ENCODE results near the gene BCLAF1.

Gene BCLAF1

DNA sequence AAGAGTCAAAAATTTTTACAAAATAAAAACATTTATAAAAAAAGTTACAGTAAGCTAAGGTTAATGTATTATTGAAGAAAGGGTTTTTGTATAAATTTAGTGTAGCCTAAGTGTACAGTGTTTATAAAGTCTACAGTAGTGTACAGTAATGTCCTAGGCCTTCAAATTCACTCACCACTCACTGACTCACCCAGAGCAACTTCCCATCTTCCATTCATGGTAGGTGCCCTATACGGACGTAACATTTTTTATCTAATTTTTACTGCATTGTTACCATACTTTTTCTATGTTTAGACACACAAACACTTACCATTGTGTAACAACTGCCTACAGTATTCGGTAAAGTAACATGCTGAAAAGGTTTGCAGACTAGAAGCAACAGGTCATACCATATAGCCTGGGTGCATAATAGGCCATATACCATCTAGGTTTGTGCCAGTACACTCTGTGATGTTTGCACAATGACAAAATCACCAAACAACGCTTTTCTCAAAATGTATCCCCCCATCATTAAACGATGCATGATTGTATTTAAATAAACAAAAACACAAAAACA is 45.5 kb downstream of the BCLAF1 start:
- DNase-seq (ENCODE audit: low read depth), result no peak
- no peak overlapping the region for H3K4me3 ChIP-seq (ENCODE audit: control insufficient read depth, low read depth, low read length)
- TF ChIP-seq, protein P1, sequence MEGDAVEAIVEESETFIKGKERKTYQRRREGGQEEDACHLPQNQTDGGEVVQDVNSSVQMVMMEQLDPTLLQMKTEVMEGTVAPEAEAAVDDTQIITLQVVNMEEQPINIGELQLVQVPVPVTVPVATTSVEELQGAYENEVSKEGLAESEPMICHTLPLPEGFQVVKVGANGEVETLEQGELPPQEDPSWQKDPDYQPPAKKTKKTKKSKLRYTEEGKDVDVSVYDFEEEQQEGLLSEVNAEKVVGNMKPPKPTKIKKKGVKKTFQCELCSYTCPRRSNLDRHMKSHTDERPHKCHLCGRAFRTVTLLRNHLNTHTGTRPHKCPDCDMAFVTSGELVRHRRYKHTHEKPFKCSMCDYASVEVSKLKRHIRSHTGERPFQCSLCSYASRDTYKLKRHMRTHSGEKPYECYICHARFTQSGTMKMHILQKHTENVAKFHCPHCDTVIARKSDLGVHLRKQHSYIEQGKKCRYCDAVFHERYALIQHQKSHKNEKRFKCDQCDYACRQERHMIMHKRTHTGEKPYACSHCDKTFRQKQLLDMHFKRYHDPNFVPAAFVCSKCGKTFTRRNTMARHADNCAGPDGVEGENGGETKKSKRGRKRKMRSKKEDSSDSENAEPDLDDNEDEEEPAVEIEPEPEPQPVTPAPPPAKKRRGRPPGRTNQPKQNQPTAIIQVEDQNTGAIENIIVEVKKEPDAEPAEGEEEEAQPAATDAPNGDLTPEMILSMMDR (IDR thresholded peaks at IDR 0.05; ENCODE audit: control insufficient read depth, insufficient read depth, low read depth, low read length, missing control alignments), result no peak

DNA sequence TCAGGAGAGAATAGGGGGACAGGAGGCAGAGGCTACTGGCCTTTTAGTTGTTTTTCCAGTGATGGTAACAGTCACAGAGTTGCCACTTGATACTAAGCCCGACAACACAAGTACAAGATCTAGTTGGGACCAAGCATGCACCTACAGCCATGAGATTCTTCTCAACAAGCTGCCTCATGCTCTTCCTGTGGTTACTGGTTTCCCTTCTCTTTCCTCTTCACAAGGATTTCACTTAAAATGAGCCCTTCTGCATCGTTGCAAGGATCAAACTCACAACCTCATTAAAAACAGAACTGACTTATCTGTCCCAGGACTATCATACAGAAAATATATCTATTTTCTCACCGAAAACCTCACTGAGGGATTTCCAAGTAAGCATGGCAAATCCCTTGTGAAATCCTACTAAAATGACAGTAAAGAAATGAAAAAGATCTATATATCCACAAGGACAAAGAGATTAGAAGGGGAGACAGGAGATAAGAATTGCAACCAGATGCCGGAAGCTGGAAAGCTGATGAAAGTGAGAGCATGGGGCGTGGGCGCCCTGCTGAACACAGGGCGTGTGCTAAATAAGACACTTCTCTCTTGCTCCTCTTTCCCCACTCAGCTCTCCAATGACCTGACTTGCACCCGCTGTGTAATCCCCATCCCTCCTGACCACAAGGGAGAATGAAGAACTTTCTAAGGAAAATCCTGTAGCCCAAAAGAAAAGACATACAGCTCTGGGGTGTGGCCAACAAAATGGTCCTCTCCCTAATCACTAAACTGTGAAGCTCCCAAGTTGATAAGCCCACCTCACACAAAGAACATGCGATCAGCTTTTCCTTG is 53.0 kb downstream of the BCLAF1 start:
- no peak overlapping the region for H3K4me3 ChIP-seq (ENCODE audit: control insufficient read depth, low read depth, low read length)
- no peak for DNase-seq (ENCODE audit: low read depth)
- TF ChIP-seq, protein P1 (IDR thresholded peaks at IDR 0.05; ENCODE audit: control insufficient read depth, insufficient read depth, low read depth, low read length, missing control alignments), result no peak

- no peak overlapping the region for H3K4me3 ChIP-seq (ENCODE audit: control insufficient read depth, low read depth, low read length)
- TF ChIP-seq, protein P1 (IDR thresholded peaks at IDR 0.05; ENCODE audit: control insufficient read depth, insufficient read depth, low read depth, low read length, missing control alignments), result no peak
- DNase-seq (ENCODE audit: low read depth), result no peak
Measured at GRCh38 chr6:136235233-136235564, 54.4 kb downstream of the BCLAF1 start.

DNA sequence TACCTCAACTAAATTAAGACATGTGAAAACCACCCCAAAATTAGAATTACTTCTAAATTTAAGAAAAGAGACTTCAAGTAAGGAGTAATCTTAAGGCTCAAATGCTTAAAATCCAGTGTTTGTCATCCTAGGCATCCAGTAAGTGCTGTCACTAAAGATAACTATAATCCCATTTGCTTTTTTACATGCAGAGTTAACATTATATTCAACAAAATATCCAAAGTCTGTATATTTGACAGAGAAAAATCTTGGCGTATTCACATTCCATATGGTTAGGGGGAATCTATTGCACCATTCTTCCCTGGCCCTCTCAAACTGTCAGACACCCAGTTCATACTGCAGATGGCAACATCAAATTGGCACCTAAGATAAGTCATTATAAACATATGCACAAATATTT is 56.9 kb downstream of the BCLAF1 start:
- TF ChIP-seq, protein P1 (IDR thresholded peaks at IDR 0.05; ENCODE audit: control insufficient read depth, insufficient read depth, low read depth, low read length, missing control alignments), result no peak
- DNase-seq (ENCODE audit: low read depth), result no peak
- H3K4me3 ChIP-seq (ENCODE audit: control insufficient read depth, low read depth, low read length), result no peak overlapping the region

DNA sequence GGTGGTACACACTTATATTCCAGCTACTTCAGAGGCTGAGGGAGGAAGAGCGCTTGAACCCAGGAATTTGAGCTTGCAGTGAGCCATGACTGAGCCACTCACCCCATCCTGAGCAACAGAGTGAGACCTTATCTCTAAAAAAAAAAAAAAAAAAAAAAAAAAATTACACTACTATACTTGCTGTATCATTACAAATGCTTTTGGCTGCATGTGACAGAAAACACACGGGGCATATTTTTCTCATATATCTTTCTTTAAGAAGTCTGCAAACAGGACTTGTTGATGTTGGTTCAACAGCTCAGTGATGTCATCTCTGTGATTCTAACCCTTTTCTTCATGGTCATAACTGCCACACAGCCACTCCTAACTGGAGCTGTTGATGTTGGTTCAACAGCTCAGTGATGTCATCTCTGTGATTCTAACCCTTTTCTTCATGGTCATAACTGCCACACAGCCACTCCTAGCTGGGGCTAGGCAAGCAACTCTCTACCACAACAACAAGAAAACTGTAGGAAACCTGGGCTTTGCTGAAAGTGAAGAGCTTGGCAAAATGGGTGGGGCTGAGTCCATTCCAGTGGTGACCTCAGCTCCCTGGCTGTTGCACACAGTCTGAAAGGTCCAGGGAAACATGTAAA is 59.3 kb downstream of the BCLAF1 start:
- DNase-seq (ENCODE audit: low read depth), result no peak
- TF ChIP-seq, protein P1 (IDR thresholded peaks at IDR 0.05; ENCODE audit: control insufficient read depth, insufficient read depth, low read depth, low read length, missing control alignments), result no peak
- H3K4me3 ChIP-seq (ENCODE audit: control insufficient read depth, low read depth, low read length), result no peak overlapping the region

DNA sequence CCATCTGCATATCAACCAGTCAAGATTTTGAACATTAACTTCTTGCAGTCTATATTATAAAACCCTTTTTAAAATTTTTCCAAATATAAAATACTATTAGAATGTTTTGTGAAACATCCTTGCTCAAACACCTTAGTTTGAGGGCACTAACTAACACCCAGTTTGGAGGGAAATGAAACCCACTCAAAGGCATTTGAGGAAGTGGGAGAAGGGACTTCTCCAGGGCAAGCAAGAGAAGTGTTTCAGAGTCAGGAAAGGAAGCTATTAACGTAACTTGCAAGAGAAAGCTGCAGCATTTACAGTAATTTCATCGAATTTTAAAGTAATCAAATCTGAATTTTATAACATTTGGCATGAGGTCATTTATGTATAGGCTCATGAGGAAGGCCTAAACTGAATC is 60.8 kb downstream of the BCLAF1 start:
- no peak for DNase-seq (ENCODE audit: low read depth)
- TF ChIP-seq, protein P1 (IDR thresholded peaks at IDR 0.05; ENCODE audit: control insufficient read depth, insufficient read depth, low read depth, low read length, missing control alignments), result no peak
- H3K4me3 ChIP-seq (ENCODE audit: control insufficient read depth, low read depth, low read length), result no peak overlapping the region

Data from AG09309 (cell line).